CD4-positive, alpha-beta memory T cell (primary cell): ENCODE data around the gene TROAP. TPM values are rescaled to one million over a fixed set of nuclear protein-coding genes. Genes with fewer than 3 reads are reported as not detected.

Experiments
- CTCF ChIA-PET: fragments of 350-600 bp; sonication (Branson Sonifier 250); formaldehyde crosslinking; loops from one replicate; lab custom pipeline; 2021; ENCODE audit warnings: inconsistent platforms; ENCODE audit not compliant: partially characterized antibody; lab: Charles Lee
- POLR2A ChIA-PET: fragments of 350-600 bp; sonication (Branson Sonifier 250); formaldehyde crosslinking; loops from one replicate; lab custom pipeline; 2021; ENCODE audit not compliant: partially characterized antibody; lab: Charles Lee
- DNase-seq, 5 donors: peaks; one replicate each; pipeline versions ENCODE4 v3.0.0 to v3.0.0-alpha.2; 2020 to 2022; ENCODE audit warnings: mixed read lengths in 1 of 5
- H3K27ac ChIP-seq: one replicate; pipeline ENCODE4 v1.7.0; 2013; ENCODE audit warnings: low read depth, low read length
- H3K27me3 ChIP-seq: 2 replicates; pipeline ENCODE4 v1.7.0; 2013; ENCODE audit warnings: mild to moderate bottlenecking, low read length, moderate library complexity; ENCODE audit not compliant: insufficient read depth
- H3K36me3 ChIP-seq: 2 replicates; pipeline ENCODE4 v1.7.0; 2013; ENCODE audit warnings: mild to moderate bottlenecking, low read length, moderate library complexity; ENCODE audit not compliant: insufficient read depth
- H3K4me1 ChIP-seq: 2 replicates; pipeline ENCODE4 v1.7.0; 2013; ENCODE audit warnings: mild to moderate bottlenecking, low read length, moderate library complexity; ENCODE audit not compliant: insufficient read depth
- H3K4me3 ChIP-seq, 2 donors: one replicate each; pipeline ENCODE4 v1.7.0; 2013; ENCODE audit warnings: low read length in 2 of 2, mild to moderate bottlenecking in 1 of 2
- H3K9me3 ChIP-seq, 2 donors: one replicate each; pipeline ENCODE4 v1.7.0; 2013; ENCODE audit warnings: low read length in 2 of 2, control low read depth in 1 of 2; ENCODE audit not compliant: control insufficient read depth in 1 of 2
- H3K27ac Mint-ChIP-seq, 7 donors: one replicate each; pipeline ENCODE4 v1.8.0; 2020 to 2021; ENCODE audit warnings: mixed read lengths in 7 of 7, mild to moderate bottlenecking in 6 of 7, inconsistent platforms in 3 of 7, moderate library complexity in 3 of 7
- H3K27me3 Mint-ChIP-seq, 2 donors: one replicate each; pipeline ENCODE4 v1.8.0; 2020 to 2021; ENCODE audit warnings: mixed read lengths in 2 of 2
- H3K36me3 Mint-ChIP-seq, 2 donors: one replicate each; pipeline ENCODE4 v1.8.0; 2020 to 2021; ENCODE audit warnings: mixed read lengths in 2 of 2, inconsistent platforms in 1 of 2, mild to moderate bottlenecking in 1 of 2
- H3K4me1 Mint-ChIP-seq, 4 donors: one replicate each; pipeline ENCODE4 v1.8.0; 2020 to 2021; ENCODE audit warnings: mixed read lengths in 4 of 4, mild to moderate bottlenecking in 1 of 4
- H3K4me3 Mint-ChIP-seq, 8 donors: one replicate each; pipeline ENCODE4 v1.8.0; 2020 to 2021; ENCODE audit warnings: mixed read lengths in 8 of 8, mild to moderate bottlenecking in 7 of 8, moderate library complexity in 6 of 8, inconsistent platforms in 3 of 8
- H3K9me3 Mint-ChIP-seq, 8 donors: one replicate each; pipeline ENCODE4 v1.8.0; 2020 to 2021; ENCODE audit warnings: mixed read lengths in 8 of 8, mild to moderate bottlenecking in 5 of 8, inconsistent platforms in 3 of 8, moderate library complexity in 1 of 8
- intact Hi-C: fragments of 100-400 bp; cut with micrococcal nuclease; formaldehyde crosslinking; loops from one replicate; pipeline ENCODE4 v1.15.1; 2023
- polyA plus RNA-seq, 2 donors: library from polyadenylated mRNA; unstranded; fragments of 300-500 nt; fragmentation: Illumina TruSeq; gene quantifications; one replicate each; pipeline ENCODE4 v1.2.3, GENCODE V29; 2021
- total RNA-seq, 2 experiments: library from RNA; stranded (reverse); gene quantifications; one replicate each; pipeline ENCODE4 v1.2.3, GENCODE V29; 2021

Gene TROAP
- total and polyA plus RNA-seq, 4 experiments from 2014 or later = 0.26 to 0.80 (median 0.63) TPM; not detected in 1

GRCh38 chr12:49295082-49295936, 27.7 kb upstream of the TROAP start, which contains the start of gene PRPH:
Gene PRPH, plus strand, starts transcription at chr12:49295147. Its CDS starts 54 bp downstream, at chr12:49295201.
- H3K4me3 ChIP-seq = no peak within 1 kb of the TSS
- peaks cover 32% of the 10 kb centered on the region for H3K27me3 ChIP-seq
- POLR2A ChIA-PET = interaction anchor here (1.4 to 1.9 kb wide), 2 partner anchors 28 to 47 kb away, joined by 5 to 9 read pairs; partner anchors contain the start of gene TROAP
- peaks cover 20% of the 10 kb centered on the region for H3K4me1 ChIP-seq
- Mint-ChIP-seq H3K27me3 (peaks cover 31 to 36% of the 10 kb centered on the region in 2 donors), H3K36me3 (no peaks in the 10 kb centered on the region), H3K9me3 (no peaks in the 10 kb centered on the region), H3K4me3 (no peak within 1 kb of the TSS), H3K4me1 (peaks cover 5 to 28% (median 17%) of the 10 kb centered on the region in 4 donors), H3K27ac (no peak within 1 kb of the TSS)
- intact Hi-C loops = no loop called here
- no peak within 1 kb of the TSS for H3K27ac ChIP-seq
- no peaks in the 10 kb centered on the region for H3K9me3 ChIP-seq
- H3K36me3 ChIP-seq = no peaks in the 10 kb centered on the region
- CTCF ChIA-PET = interaction anchor here (1.1 to 4.2 kb wide), 8 partner anchors 8 to 52 kb away, joined by 3 to 24 read pairs (median 8); partner anchors contain the start of genes DNAJC22 and TROAP
- DNase-seq = peak in 1 of 5 donors; percentile 11

- H3K9me3 ChIP-seq = no peaks in the 10 kb centered on the region
- H3K4me1 ChIP-seq = peaks cover 20% of the 10 kb centered on the region
- intact Hi-C loops = loop anchor here (1.0 kb wide), 1 partner anchor 8 kb away; no protein-coding TSS in a partner anchor
- H3K4me3 ChIP-seq = peak overlapping the region in 1 of 2 donors; percentile 36
- Mint-ChIP-seq H3K9me3 (no peaks in the 10 kb centered on the region), H3K4me1 (peaks cover 5 to 28% (median 17%) of the 10 kb centered on the region in 4 donors), H3K27ac (peak overlapping the region in 1 of 7 donors; percentile 53), H3K27me3 (peaks cover 34 to 42% of the 10 kb centered on the region in 2 donors), H3K4me3 (peak overlapping the region; percentile 62 to 79 (median 74)), H3K36me3 (no peaks in the 10 kb centered on the region)
- no peaks in the 10 kb centered on the region for H3K36me3 ChIP-seq
- ChIA-PET POLR2A (interaction anchor here (1.4 to 1.9 kb wide), 2 partner anchors 27 to 47 kb away, joined by 5 to 9 read pairs; partner anchors contain the start of gene TROAP), CTCF (interaction anchor here (0.6 to 4.2 kb wide), 7 partner anchors 10 to 227 kb away, joined by 3 to 24 read pairs (median 9); partner anchors contain the start of genes DNAJC22 and TROAP)
- DNase-seq = peak; percentile 53 to 64 (median 61)
- H3K27me3 ChIP-seq = peaks cover 32% of the 10 kb centered on the region
- H3K27ac ChIP-seq = no peak overlapping the region
Observed at GRCh38 chr12:49296034-49296835, 26.8 kb upstream of the TROAP start.

- intact Hi-C loops = loop anchor here (1.0 kb wide), 1 partner anchor 9 kb away; no protein-coding TSS in a partner anchor
- Histone ChIP-seq H3K9me3 (no peaks in the 10 kb centered on the region), H3K27ac (no peak overlapping the region)
Observed at GRCh38 chr12:49296836-49297694, 26.0 kb upstream of the TROAP start.

GRCh38 chr12:49297695-49298060, 25.4 kb upstream of the TROAP start:
- ChIA-PET POLR2A (no interaction called here), CTCF (interaction anchor here (0.9 to 4.2 kb wide), 5 partner anchors 9 to 49 kb away, joined by 3 to 24 read pairs (median 4); partner anchors contain the start of genes DNAJC22 and TROAP)
- Mint-ChIP-seq H3K4me3 (peak overlapping the region in 6 of 8 donors; percentile 20 to 67 (median 48)), H3K36me3 (no peaks in the 10 kb centered on the region), H3K4me1 (peaks cover 10 to 33% (median 22%) of the 10 kb centered on the region in 4 donors), H3K9me3 (no peaks in the 10 kb centered on the region), H3K27ac (no peak overlapping the region), H3K27me3 (peaks cover 35 to 47% of the 10 kb centered on the region in 2 donors)
- Histone ChIP-seq H3K4me3 (no peak overlapping the region), H3K27me3 (peaks cover 32% of the 10 kb centered on the region), H3K36me3 (no peaks in the 10 kb centered on the region), H3K4me1 (peaks cover 20% of the 10 kb centered on the region), H3K27ac (no peak overlapping the region), H3K9me3 (no peaks in the 10 kb centered on the region)
- DNase-seq = no peak
- intact Hi-C loops = no loop called here

More at GRCh38 chr12:49296836-49297694, 26.0 kb upstream of the TROAP start:
- Histone ChIP-seq H3K4me3 (peak overlapping the region in 1 of 2 donors; percentile 36), H3K4me1 (peaks cover 20% of the 10 kb centered on the region), H3K27me3 (peaks cover 32% of the 10 kb centered on the region), H3K36me3 (no peaks in the 10 kb centered on the region)
- DNase-seq = peak in 4 of 5 donors; percentile 36 to 52 (median 44)
- Mint-ChIP-seq H3K4me1 (peaks cover 10 to 33% (median 22%) of the 10 kb centered on the region in 4 donors), H3K36me3 (no peaks in the 10 kb centered on the region), H3K9me3 (no peaks in the 10 kb centered on the region), H3K4me3 (peak overlapping the region; percentile 62 to 79 (median 74)), H3K27me3 (peaks cover 34 to 47% of the 10 kb centered on the region in 2 donors), H3K27ac (peak overlapping the region in 1 of 7 donors; percentile 53)
- POLR2A ChIA-PET = no interaction called here
- CTCF ChIA-PET = interaction anchor here (0.6 to 4.2 kb wide), 7 partner anchors 8 to 226 kb away, joined by 3 to 24 read pairs (median 4); partner anchors contain the start of genes DNAJC22 and TROAP

- H3K9me3 Mint-ChIP-seq = no peaks in the 10 kb centered on the region
- H3K27me3 Mint-ChIP-seq = peaks cover 39 to 51% of the 10 kb centered on the region in 2 donors
- H3K27ac Mint-ChIP-seq = no peak overlapping the region
- H3K4me3 Mint-ChIP-seq = peak overlapping the region in 6 of 8 donors; percentile 20 to 67 (median 48)
- Histone ChIP-seq H3K4me3 (no peak overlapping the region), H3K27ac (no peak overlapping the region), H3K27me3 (peaks cover 32% of the 10 kb centered on the region), H3K4me1 (peaks cover 20% of the 10 kb centered on the region), H3K9me3 (no peaks in the 10 kb centered on the region), H3K36me3 (no peaks in the 10 kb centered on the region)
- peaks cover 10 to 33% (median 22%) of the 10 kb centered on the region in 4 donors for H3K4me1 Mint-ChIP-seq
- DNase-seq = no peak
- ChIA-PET POLR2A (no interaction called here), CTCF (interaction anchor here (1.4 kb wide), 1 partner anchor 9 kb away, joined by 6 read pairs; no protein-coding TSS in a partner anchor)
- no peaks in the 10 kb centered on the region for H3K36me3 Mint-ChIP-seq
- intact Hi-C loops = no loop called here
Observed at GRCh38 chr12:49298160-49298559, 24.9 kb upstream of the TROAP start.

GRCh38 chr12:49301760-49302159, 21.3 kb upstream of the TROAP start:
- no peaks in the 10 kb centered on the region for H3K36me3 Mint-ChIP-seq
- peaks cover 33 to 46% of the 10 kb centered on the region in 2 donors for H3K27me3 Mint-ChIP-seq
- intact Hi-C loops = no loop called here
- no peak for DNase-seq
- no peaks in the 10 kb centered on the region for H3K9me3 Mint-ChIP-seq
- Histone ChIP-seq H3K36me3 (no peaks in the 10 kb centered on the region), H3K27me3 (peaks cover 13% of the 10 kb centered on the region), H3K4me1 (peaks cover 12% of the 10 kb centered on the region), H3K9me3 (no peaks in the 10 kb centered on the region), H3K4me3 (no peak overlapping the region), H3K27ac (no peak overlapping the region)
- no peak overlapping the region for H3K27ac Mint-ChIP-seq
- H3K4me1 Mint-ChIP-seq = peaks cover 7 to 25% (median 16%) of the 10 kb centered on the region in 4 donors
- ChIA-PET POLR2A (no interaction called here), CTCF (no interaction called here)
- H3K4me3 Mint-ChIP-seq = no peak overlapping the region
